ENCODE measurements around the gene ARHGEF19. TPM values are rescaled to one million over a fixed set of nuclear protein-coding genes. Genes with fewer than 3 reads are reported as not detected.
A peak's percentile ranks its signal among the peaks of the same experiment; 100 is the strongest.

Gene ARHGEF19
- total RNA-seq, 1 donor, result 9.9 TPM

DNA sequence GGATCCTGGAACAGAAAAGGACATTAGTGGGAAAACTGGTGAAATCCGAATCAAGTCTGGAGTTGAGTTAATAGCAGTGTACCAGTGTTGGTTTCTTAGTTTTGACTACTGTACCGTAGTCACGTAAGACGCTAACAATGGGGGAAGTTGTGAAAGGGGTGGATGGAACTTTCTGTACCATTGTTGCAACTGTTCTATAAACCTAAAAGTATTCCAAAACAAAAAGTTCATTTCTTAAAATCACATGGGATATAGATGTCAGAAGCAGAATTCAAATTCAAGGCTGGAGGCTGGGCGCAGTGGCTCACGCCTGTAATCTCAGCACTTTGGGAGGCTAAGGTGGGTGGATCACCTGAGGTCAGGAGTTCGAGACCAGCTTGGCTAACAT is 16.9 kb downstream of the ARHGEF19 start:
- no peak for TF ChIP-seq CTCF (IDR thresholded peaks at IDR 0.05; ENCODE audit: insufficient read depth, low read depth, low read length)
- H3K4me3 ChIP-seq (ENCODE audit: low read depth, low read length), result no peak overlapping the region
- peak; percentile 80 for DNase-seq (ENCODE audit: low read depth)

DNA sequence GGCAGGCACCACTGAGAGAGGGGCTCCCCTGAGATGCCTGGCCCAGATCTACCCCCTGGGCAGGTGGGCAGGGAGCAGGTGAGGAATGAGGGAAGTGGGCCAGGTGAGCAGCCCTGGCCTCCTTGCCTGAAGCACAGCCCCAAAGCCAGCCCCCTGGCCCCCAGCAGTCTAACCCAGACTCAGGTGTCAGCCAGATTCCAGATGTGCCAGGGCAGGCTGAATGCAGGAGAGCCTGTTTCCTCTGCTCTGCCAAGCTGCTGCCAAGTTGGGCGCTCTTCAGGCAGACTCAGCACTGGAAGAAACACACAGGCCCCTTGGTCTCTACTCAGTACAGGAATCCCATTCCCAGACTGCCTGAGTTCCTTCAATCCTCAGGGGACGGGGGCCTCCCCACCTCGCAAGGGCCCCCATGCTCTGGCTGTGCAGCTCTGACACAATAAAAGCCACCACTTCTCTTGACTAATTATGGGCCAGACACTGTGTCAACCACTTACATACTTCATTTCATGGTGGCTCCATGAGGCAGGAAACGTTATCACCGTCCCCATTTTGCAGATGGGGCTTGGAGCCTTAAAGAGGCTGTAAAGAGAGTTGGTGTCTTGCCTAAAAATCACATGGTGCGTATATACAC is 20.4 kb downstream of the ARHGEF19 start:
- no peak for TF ChIP-seq CTCF (IDR thresholded peaks at IDR 0.05; ENCODE audit: insufficient read depth, low read depth, low read length)
- no peak overlapping the region for H3K4me3 ChIP-seq (ENCODE audit: low read depth, low read length)
- no peak for DNase-seq (ENCODE audit: low read depth)

- DNase-seq (ENCODE audit: low read depth), result no peak
- H3K4me3 ChIP-seq (ENCODE audit: low read depth, low read length), result no peak overlapping the region
- no peak for TF ChIP-seq CTCF (IDR thresholded peaks at IDR 0.05; ENCODE audit: insufficient read depth, low read depth, low read length)
Observed at GRCh38 chr1:16191309-16191708, 21.1 kb downstream of the ARHGEF19 start.

- DNase-seq (ENCODE audit: low read depth), result peak; percentile 49
- H3K4me3 ChIP-seq (ENCODE audit: low read depth, low read length), result no peak overlapping the region
- TF ChIP-seq CTCF (IDR thresholded peaks at IDR 0.05; ENCODE audit: insufficient read depth, low read depth, low read length), result no peak
Observed at GRCh38 chr1:16189921-16190621, 22.4 kb downstream of the ARHGEF19 start.

DNA sequence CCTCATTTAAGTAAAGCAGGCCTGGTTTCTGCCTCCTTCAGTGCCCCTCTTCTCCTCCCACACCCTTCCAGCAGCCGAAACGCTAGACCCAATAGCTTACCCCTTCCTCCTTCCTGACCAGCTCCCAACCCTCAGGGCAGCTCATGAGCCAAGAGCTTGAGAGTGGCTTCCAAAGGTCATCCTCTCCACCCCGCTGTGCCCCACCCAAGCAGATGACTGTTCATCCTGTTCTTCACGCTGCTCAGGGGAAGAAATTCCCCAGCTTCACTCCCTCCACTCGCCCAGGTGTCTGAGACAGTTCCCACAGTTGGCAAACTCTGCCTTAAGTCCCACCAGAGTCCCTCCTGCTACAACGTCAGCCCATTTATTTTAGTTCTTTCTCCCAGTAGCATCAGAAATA is 23.4 kb downstream of the ARHGEF19 start:
- TF ChIP-seq CTCF (IDR thresholded peaks at IDR 0.05; ENCODE audit: insufficient read depth, low read depth, low read length), result no peak
- DNase-seq (ENCODE audit: low read depth), result peak; percentile 38

DNA sequence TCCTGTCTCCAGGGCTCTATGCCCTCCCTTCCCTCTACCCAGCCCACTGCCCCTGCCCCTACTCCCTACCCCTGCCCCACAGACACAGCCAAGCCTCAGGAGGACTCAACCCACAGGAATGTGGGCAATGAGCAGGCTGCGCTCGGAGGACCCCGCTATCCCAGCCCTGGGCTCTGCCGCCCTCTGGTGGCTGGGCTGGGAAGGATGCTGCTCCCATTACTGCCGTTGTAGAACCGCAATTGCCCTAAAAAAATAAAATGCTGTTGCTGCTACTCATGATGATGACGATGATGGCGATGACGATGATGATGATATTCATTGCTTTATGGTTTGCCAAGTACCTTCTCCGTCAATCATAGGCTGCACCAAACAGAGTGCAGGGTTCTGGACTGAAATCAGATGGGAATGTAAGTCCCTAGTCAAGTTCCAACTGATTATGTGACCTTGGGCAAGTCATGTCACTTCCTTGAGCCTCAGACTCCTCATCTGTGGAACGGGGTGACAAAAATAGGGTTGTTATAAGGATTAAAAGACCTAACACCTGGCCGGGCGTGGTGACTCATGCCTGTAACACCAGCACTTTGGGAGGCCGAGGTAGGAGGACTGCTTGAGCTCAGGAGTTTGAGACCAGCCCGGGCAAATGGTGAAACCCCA is 24.6 kb downstream of the ARHGEF19 start:
- H3K4me3 ChIP-seq (ENCODE audit: low read depth, low read length), result no peak overlapping the region
- TF ChIP-seq CTCF (IDR thresholded peaks at IDR 0.05; ENCODE audit: insufficient read depth, low read depth, low read length), result peak; percentile 97
- peak; percentile 69 for DNase-seq (ENCODE audit: low read depth)

More for the DNA sequence above, 23.4 kb downstream of the ARHGEF19 start:
- no peak overlapping the region for H3K4me3 ChIP-seq (ENCODE audit: low read depth, low read length)
